ENCODE measurements around the gene IL24. TPM values are rescaled to one million over a fixed set of nuclear protein-coding genes. Genes with fewer than 3 reads are reported as not detected.

Gene IL24
- polyA plus RNA-seq, 1 of the 3 experiments (the other 2 are of a cell fraction): 0.03 TPM

DNA sequence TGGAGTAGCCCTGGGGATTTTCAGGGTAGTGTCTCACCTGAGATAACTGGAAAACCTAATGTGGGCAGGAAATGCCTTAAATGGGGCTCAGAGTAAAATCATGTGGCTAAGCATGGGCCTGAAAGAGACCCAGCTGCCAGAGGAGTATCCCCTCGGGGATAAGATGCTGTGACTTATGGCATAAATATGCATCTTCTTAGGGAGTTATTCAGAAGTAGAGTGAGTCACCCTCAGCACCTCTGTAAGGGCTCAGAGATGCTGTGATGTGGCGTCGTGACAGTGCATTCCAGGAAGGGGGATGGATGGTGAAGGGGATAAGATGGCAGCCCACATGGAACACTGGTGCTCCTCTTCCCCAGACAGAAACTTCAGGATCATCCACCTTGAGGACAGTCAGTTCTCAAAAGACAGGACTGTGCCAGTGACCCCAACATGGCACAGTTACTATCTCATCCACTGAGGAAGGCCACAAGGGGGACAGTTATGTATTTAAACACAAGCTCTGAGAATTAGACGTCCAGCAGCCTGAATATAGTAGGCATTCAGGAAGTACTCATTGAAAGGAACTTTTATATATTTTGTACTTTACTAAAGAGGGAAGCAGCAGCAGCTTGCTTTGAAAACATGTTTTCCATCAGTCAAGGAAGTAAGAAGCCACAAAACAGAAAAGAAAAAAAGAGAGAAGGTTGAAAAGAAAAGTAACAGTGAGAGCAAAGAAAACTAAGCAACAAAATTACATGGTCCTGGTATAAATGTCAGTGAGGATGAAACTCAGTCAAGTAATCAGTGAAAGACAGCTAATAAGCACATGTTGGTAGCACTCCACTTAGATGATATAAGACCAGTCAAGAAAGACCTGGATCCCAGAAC lies 8.3 kb downstream of the IL24 start (continued):
- TF ChIP-seq ELF1 (IDR thresholded peaks at IDR 0.05) (no peak), RAD21 (IDR thresholded peaks at IDR 0.05; ENCODE audit: low read length) (no peak), EZH2phosphoT487 (IDR thresholded peaks at IDR 0.05; ENCODE audit: borderline replicate concordance, low read depth) (no peak), FOXJ3 (CRISPR knock-in tag; IDR thresholded peaks at IDR 0.05) (no peak), CTCF (IDR thresholded peaks at IDR 0.05) (no peak), RFX5 (IDR thresholded peaks at IDR 0.05; ENCODE audit: low read length) (no peak), TEAD4 (IDR thresholded peaks at IDR 0.05; ENCODE audit: borderline replicate concordance, insufficient read depth) (no peak), MEF2A (IDR thresholded peaks at IDR 0.05; ENCODE audit: borderline replicate concordance, low read depth) (no peak), YY1 (IDR thresholded peaks at IDR 0.05; ENCODE audit: low read depth) (no peak), FOSL2 (IDR thresholded peaks at IDR 0.05; ENCODE audit: borderline replicate concordance, low read depth) (peak; percentile 82)
- TF ChIP-seq, protein P1, sequence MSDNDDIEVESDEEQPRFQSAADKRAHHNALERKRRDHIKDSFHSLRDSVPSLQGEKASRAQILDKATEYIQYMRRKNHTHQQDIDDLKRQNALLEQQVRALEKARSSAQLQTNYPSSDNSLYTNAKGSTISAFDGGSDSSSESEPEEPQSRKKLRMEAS (IDR thresholded peaks at IDR 0.05; ENCODE audit: low read depth): 0 out of 2 replicates have a peak, but pooled peaks have one; percentile 32

DNA sequence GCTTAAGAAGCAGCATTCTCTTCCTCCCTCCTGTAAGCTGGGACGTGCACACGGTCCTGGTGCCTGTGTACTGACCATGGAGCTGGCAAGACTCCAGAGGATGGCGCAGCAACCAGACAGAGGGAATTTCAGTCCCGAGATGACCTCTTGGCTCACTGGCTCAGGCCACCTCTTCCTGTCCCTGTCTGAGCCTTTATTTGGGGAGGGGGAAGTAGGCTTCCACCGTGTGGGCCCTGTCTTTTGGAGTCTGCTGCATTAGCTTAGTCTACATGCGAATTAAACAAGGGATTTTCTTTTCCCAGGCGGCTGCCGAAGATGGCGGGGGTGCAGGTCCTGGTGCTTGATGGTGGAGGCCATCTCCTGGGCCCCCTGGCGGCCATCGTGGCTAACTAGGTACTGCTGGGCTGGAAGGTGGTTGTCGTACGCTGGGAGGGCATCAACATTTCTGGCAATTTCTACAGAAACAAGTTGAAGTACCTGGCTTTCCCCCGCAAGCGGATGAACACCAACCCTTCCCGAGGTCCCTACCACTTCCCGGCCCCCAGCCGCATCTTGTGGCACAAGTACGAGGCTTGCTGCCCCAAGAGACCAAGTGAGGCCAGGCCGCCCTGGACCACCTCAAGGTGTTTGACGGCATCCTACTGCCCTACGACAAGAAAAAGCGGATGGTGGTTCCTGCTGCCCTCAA lies 10.2 kb downstream of the IL24 start:
- H3K9me3 ChIP-seq: no peaks in the 10 kb centered on the region
- CTCF ChIA-PET: interaction anchor here (0.6 to 7.8 kb wide), 6 partner anchors 8 to 592 kb away, joined by 3 to 83 read pairs (median 8); no protein-coding TSS in a partner anchor
- no peaks in the 10 kb centered on the region for H3F3A ChIP-seq (replicated peaks; ENCODE audit: insufficient read depth)
- no peak overlapping the region; a peak in 1 of 4 replicates for H3K4me3 ChIP-seq (ENCODE audit: low read depth in 2 of 2, low read length in 1 of 2)
- no peaks in the 10 kb centered on the region for H3K79me2 ChIP-seq (ENCODE audit: insufficient read depth)
- no peak overlapping the region for H3K4me2 ChIP-seq
- POLR2A ChIA-PET: no interaction called here
- H4K20me1 ChIP-seq (ENCODE audit: insufficient read depth): no peaks in the 10 kb centered on the region
- H3K9ac ChIP-seq: no peak overlapping the region
- H3K4me1 ChIP-seq (ENCODE audit: control insufficient read depth in 1 of 2, insufficient read depth in 2 of 2, low read depth in 1 of 2, low read length in 1 of 2): peaks cover 0 to 10% of the 10 kb centered on the region in 2 experiments; a peak in 1 of 4 replicates
- peaks cover 6% of the 10 kb centered on the region; the same call in 1 of the 2 replicates for H3K27me3 ChIP-seq (ENCODE audit: insufficient read depth)
- H3K27ac ChIP-seq (ENCODE audit: low read depth in 2 of 2, low read length in 1 of 2): no peak overlapping the region
- peak; percentile 41 for DNase-seq
- WGBS (ENCODE audit: low lambda C conversion rate): 84% methylated on average over 14 of the region's 23 CpGs
- no peak overlapping the region for H2AFZ ChIP-seq (ENCODE audit: low read depth)
- TF ChIP-seq TCF12 (IDR thresholded peaks at IDR 0.05) (no peak), GATA2 (CRISPR knock-in tag; IDR thresholded peaks at IDR 0.05) (no peak), RXRA (IDR thresholded peaks at IDR 0.05; ENCODE audit: borderline replicate concordance, low read depth) (no peak), SMC3 (IDR thresholded peaks at IDR 0.05; ENCODE audit: low read depth, low read length) (no peak), CTCF (IDR thresholded peaks at IDR 0.05) (peak; percentile 29; the same call in 1 of the 2 replicates), POLR2AphosphoS5 (IDR thresholded peaks at IDR 0.05; ENCODE audit: low read depth, low read length) (no peak), GABPA (IDR thresholded peaks at IDR 0.05; ENCODE audit: low read depth) (no peak), RFX5 (IDR thresholded peaks at IDR 0.05; ENCODE audit: low read length) (no peak)
- TF ChIP-seq, protein P2, sequence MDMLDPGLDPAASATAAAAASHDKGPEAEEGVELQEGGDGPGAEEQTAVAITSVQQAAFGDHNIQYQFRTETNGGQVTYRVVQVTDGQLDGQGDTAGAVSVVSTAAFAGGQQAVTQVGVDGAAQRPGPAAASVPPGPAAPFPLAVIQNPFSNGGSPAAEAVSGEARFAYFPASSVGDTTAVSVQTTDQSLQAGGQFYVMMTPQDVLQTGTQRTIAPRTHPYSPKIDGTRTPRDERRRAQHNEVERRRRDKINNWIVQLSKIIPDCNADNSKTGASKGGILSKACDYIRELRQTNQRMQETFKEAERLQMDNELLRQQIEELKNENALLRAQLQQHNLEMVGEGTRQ (IDR thresholded peaks at IDR 0.05; ENCODE audit: borderline replicate concordance, low read depth, low read length): no peak
- no peaks in the 10 kb centered on the region for H3K9me2 ChIP-seq
- no peaks in the 10 kb centered on the region for H3K36me3 ChIP-seq (replicated peaks in 1 of 2; ENCODE audit: control insufficient read depth in 1 of 2, insufficient read depth in 2 of 2, low read length in 1 of 2)

All from SK-N-SH (cell line).